Adrenal gland (tissue), 5 donors: ENCODE results near the gene TMED4.

Experiments
- POLR2A ChIP-seq, 2 donors: fragments of 450-650 bp; IDR thresholded peaks; one replicate each; pipeline ENCODE4 v1.6.1; 2017; ENCODE audit warnings: antibody characterized with exemption in 2 of 2, mild to moderate bottlenecking in 2 of 2, moderate library complexity in 1 of 2
- TF ChIP-seq, protein P1 (sequence below), 6 experiments: fragments of 450-650 bp in 4 of 6; fragments of 200-600 bp in 2 of 6; sonication (generic) in 1 of 6; IDR thresholded peaks; 1 replicate in 5 of 6; 2 replicates in 1 of 6; pipeline versions ENCODE4 v1.5.1 to v1.8.0; 2016 to 2021; ENCODE audit warnings: antibody characterized with exemption in 6 of 6, mild to moderate bottlenecking in 2 of 6, moderate library complexity in 1 of 6
- donor health status: DM: no; HTN: no; CAD: no.

- TF ChIP-seq, protein P1, sequence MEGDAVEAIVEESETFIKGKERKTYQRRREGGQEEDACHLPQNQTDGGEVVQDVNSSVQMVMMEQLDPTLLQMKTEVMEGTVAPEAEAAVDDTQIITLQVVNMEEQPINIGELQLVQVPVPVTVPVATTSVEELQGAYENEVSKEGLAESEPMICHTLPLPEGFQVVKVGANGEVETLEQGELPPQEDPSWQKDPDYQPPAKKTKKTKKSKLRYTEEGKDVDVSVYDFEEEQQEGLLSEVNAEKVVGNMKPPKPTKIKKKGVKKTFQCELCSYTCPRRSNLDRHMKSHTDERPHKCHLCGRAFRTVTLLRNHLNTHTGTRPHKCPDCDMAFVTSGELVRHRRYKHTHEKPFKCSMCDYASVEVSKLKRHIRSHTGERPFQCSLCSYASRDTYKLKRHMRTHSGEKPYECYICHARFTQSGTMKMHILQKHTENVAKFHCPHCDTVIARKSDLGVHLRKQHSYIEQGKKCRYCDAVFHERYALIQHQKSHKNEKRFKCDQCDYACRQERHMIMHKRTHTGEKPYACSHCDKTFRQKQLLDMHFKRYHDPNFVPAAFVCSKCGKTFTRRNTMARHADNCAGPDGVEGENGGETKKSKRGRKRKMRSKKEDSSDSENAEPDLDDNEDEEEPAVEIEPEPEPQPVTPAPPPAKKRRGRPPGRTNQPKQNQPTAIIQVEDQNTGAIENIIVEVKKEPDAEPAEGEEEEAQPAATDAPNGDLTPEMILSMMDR (IDR thresholded peaks at IDR 0.05): no peak
- TF ChIP-seq POLR2A (IDR thresholded peaks at IDR 0.05): no peak
Measured at GRCh38 chr7:44538798-44539668, 43.0 kb downstream of the TMED4 start.
